SH-SY5Y (cell line): Measurements from ENCODE around the gene ASPRV1.

Source experiments
- GATA2 ChIP-seq: IDR thresholded peaks from 2 replicates; pipeline ENCODE4 v1.6.1; 2011; ENCODE audit warnings: mild to moderate bottlenecking, low read depth, low read length
- GATA3 ChIP-seq: IDR thresholded peaks from 2 replicates; pipeline ENCODE4 v1.6.1; 2011; ENCODE audit warnings: low read depth, mild to moderate bottlenecking, low read length, moderate library complexity

DNA sequence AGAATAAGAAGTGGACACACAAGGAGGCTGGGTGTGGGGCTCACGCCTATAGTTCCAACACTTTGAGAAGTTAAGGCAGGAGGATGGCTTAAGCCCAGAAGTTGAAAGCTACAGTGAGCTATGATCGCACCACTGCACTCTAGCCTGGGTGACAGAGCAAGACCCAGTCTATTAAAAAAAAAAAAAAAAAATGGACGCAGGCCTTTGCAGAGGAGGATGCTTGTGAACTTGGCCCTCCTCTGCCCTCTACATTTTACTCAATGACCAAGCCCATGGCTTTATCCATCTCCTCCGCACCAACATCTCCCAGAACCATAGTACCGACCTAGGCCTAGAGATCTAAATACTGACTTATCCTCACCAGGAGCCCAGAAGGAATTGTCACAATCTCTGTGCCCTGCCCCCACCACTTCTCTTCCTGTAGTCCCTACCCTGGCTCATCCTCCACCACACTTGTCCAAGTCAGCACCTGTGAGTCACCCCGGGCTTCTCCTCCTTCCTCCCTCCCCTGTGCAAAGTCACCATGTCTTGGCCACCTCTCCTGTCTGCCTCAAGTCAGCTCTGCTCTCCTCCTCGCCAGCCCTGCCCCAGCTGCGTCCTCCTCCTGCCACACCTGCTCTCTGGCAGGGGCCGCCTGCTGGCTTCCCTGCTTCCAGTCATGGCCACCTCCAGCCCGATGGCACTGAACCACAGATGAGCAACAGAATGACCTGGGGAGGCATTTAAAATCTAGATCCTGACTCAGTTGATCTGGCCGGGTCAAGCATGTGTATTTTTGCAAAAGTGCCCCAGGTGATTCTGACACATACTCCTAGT is 35.8 kb upstream of the ASPRV1 start:
- TF ChIP-seq GATA3 (no peak), GATA2 (no peak)
